Cerebellar nuclear complex (tissue), 1 donor: Measurements from ENCODE around the gene SYCP2L.
"Not testable (repeated sequence)": the region's sequence is repeated elsewhere in the genome, so short reads cannot be mapped to it uniquely, and the experiment has no call there.

Source experiments
- DNase-seq, 2 experiments: peaks; one replicate each; lab custom pipeline; 2025; lab: John Stamatoyannopoulos, UW

Gene SYCP2L

GRCh38 chr6:10880366-10880765, 6.5 kb upstream of the SYCP2L start:
- no peak for DNase-seq

- DNase-seq, result not testable (repeated sequence)
Observed at GRCh38 chr6:10882253-10882630, 4.6 kb upstream of the SYCP2L start.

- no peak for DNase-seq
Observed at GRCh38 chr6:10882657-10883171, 4.1 kb upstream of the SYCP2L start.

DNA sequence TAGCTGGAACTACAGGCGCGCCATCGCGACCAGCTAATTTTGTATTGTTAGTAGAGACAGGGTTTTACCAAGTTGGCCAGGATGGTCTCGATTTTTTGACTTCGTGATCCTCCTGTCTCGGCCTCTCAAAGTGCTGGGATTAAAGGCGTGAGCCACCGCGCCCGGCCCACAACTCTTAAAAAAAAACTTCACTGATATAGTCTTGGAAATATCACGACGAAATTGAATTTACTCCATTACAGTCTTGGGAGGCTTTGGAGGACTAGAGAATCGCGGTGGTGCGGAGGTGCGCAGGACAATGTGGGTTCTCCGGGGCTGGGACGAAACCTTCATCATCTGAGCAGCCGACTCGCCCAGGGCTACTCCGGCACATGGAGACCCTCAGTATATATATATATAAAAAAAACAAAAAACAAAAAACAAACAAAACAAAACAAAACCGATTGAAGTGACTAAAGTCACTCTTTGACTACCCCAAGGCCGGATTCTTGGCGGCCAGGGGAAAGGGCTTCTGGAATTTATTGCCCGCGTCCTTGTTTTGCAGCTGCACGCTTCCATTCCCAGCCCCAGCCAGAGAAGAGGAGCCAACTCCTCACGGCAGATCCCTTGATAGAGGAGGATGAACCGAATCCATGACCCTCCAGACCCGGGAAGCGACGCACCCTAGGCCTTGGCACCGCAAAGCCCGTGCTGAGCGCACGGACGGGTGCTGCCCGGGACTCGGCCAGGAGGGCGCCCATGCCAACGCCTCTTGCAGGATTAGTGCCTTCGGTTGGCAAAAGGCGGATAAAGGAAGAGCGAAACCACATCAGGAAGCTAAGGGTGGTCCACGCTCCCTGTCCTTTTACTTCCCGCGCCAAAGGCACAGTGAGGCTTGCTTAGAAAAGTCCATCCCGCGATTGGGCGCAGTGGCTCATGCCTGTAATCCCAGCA, 3.3 kb upstream of the SYCP2L start:
- no peak for DNase-seq

- DNase-seq, result no peak
Observed at GRCh38 chr6:10884245-10884972, 2.4 kb upstream of the SYCP2L start.

GRCh38 chr6:10886365-10886690, 524 bp upstream of the SYCP2L start:
- DNase-seq, result not testable (repeated sequence)

DNA sequence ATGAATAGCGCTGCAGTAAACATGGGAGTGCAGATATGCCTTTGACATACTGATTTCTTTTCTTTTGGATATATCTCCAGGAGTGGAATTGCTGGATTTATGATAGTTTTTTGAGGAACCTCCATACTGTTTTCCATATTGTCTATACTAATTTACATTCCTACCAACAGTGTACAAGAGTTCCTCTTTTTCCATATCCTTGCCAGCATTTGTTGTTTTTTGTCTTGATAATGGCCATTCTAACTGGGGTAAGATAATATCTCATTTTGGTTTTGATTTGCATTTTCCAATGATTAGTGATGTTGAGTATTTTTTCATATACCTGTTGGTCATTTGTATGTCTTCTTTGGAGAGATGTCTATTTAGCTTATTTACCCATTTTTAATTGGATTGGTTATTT, 3.3 kb downstream of the SYCP2L start:
- no peak for DNase-seq

DNA sequence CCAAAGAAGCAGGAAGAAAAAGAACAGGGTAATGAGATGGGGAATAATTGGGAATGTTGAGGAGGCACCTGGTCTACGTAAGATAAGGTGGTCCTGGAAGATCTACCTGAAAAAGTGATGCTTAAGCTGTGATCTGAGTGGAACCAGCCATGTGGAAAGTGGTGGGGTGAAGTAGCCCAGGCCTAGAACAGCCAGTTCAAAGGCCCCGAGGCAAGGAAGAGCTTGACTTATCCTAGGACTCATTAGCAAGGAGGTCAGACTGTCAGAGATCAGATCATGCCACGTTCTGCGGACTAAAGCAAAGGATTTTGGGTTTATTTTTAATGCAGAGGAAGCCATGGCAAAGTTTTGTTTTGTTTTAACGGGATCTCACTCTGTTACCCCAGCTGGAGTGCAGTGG, 5.1 kb downstream of the SYCP2L start:
- no peak for DNase-seq

DNA sequence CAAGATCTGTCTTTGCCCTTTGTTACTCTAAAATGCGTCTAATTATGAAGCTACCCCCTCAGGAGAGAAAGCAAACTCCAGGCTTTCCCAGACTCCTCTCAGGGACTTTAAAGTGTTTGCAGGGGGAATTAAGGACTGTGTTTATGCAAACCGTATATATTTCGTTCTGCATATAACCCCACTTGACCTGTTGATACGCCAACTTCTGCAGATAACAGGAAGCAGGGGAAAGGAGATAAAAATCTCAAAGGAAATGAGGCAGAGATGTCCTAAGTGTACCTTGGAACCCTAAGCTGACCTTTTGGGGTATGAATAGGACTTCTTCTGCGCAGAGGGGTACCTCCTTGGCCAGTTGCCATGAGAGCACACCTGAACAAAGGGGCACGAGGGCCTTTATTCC, 8.1 kb downstream of the SYCP2L start:
- no peak for DNase-seq

DNA sequence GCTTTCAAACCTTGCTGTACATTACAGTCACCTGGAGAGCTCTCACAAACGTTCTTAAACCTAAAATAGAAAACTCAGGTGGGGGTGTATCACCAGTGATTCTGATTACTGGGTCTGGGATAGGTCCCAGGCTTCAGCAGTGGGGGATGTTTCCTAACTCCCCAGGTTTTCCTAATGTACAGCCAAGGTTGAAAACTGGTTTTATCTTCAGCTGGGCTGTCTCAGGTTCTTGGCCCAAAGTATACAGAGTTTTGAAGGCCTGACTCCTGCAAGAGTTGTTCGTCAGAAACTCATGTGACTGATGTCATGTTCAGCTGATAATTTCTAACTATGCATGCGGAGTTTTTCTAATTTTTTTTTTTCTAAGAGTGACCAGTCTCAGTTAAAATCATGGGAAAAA, 9.8 kb downstream of the SYCP2L start:
- no peak for DNase-seq

DNA sequence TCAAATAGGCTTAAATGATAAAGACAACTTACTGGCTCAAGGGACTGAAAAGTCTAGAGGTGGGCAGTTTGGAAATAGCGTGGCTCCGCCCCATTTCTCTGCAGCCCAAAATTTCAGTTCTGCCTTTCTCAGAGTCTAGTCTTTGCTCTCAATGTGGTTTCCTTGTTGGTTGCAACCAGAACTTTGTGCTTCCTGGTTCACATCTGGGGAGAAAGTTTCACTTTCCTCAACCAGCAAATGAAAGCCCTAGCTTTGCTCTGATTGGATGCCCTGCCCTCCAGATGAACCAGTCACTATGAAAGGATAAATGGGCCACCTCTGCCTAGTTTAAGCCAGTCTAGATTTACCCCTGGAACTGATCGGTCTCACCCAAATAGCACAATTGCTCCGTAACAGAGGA, 14.9 kb downstream of the SYCP2L start:
- DNase-seq, result no peak

- DNase-seq, result no peak
Observed at GRCh38 chr6:10904015-10904414, 17.2 kb downstream of the SYCP2L start.

GRCh38 chr6:10908228-10908627, 21.4 kb downstream of the SYCP2L start:
- DNase-seq, result no peak

- not testable (repeated sequence) for DNase-seq
Observed at GRCh38 chr6:10919520-10919919, 32.7 kb downstream of the SYCP2L start.

DNA sequence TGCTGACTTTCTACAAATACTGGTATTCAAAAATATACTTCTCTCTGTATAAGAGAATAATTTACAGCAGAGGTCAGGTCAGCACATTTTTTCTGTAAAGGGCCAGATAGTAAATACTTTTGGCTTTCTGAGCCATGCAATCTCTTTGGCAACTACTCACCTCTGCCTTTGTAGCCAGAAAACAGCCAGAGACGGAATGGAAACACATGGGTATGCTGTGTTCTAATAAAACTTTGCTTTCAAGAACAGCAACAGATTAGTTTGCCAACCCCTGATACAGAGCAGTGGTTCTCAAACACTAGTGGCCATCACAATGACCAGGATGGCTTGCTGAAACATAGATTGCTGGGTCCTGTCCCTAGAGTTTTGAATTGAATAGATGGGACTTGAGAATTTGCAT, 46.3 kb downstream of the SYCP2L start:
- DNase-seq, result no peak

DNA sequence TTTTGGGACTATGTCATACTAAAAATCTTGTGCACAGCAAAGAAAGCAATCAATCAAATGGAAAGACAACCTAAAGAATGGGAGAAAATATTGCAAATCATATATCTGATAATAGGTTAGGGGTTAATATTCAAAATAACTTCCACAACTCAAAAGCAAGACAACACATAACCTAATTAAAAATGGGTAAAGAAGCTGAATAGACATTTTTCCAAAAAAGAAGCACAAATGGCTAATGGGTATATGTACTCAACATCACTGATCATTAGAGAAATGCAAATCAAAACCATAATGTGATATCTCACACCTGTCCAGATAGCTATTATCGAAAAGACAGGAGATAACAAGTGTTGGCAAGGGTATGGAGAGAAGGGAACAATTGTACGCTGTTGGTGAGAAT, 53.0 kb downstream of the SYCP2L start:
- no peak for DNase-seq

- DNase-seq, result no peak
Observed at GRCh38 chr6:10945845-10946244, 59.0 kb downstream of the SYCP2L start.

- no peak for DNase-seq
Observed at GRCh38 chr6:10947966-10948365, 61.1 kb downstream of the SYCP2L start.

DNA sequence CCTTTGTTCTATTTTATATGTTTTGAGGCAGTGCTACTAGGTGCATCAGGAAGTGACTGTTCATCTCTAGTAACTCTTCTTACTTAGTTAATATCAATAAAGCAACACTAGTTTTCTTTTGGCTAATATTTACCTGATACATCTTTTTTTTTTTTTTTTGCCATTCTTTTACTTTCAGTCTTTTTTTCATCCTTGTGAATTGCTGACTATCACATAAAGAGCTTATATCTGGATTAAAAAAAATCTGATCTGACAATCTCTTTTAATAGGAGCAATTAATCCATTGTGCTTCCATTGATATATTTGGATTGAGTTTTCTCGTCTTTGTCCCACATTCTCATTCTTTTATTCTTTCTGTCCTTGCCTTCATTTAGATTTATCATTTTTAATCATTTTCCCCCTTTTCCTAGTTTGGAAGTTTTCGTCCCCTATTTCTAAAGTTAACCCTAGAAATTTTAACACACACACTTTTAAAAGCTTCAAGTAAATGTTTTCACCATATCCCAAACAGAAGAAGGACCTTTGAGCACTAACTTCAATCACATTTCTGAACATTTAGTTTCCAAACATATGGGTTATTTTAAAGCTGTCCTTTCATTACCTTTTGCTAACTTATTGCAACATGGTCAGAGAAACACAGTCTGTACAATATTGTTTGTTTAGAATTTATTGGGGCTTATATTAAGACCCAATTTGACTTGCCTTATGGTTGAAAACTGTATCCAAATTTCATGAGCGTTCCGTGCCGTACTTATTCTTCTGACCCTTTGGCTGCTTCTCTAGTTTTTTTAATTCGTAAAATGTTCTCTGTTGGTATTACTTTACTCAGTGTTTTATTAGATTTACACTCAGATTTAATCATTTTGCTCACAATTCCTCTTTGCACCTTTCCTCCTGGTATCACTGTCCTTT, 63.0 kb downstream of the SYCP2L start:
- DNase-seq, result no peak

DNA sequence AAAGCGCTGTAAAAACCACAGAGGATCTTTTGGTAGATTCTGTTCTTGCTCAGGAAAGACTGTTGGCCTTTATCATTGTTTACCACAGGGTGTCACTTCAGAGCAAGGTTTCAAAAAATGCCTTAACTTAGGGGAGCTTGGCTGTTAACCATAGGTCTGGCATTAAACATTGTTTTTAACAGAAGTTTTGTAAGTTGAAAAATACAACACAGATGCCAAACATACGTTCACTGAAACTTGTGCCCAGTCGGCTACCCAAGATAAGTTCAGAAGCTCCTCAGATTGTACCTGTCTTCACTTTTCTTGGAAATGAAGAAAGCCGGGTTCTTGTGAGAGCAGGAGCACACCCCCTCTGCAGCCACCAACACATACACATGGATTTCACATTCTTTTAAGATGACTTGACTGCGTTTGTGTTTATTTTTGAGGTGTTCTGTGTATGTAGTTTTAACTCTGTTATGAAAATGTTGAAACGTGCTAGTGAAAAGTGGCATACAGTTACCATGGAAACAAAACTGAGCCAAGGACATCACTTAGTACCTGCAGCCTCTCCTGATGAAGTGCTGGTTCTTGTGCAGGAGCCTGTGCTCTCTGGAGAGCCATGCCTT, 64.9 kb downstream of the SYCP2L start:
- DNase-seq, result no peak

DNA sequence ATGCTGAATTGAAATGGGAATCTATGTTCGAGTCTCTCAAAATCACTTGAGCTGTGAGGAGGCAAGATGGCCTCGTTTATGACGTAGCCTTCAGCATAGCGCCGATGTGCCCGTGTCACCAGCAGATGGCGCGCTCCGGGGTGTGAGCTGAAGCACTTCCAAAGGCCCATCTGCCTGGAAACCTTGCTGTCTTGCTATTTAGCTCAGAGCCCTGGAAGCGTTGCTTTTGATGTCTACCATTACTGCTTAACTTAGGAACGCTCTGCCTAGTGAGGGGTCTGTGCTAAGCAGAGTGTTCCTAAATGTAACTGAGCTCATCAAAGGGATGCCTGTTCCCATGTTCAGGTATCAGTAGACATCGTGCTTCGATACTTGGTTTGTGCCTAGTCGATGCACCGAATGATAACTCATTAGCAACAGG, 67.7 kb downstream of the SYCP2L start:
- no peak for DNase-seq

- no peak for DNase-seq
Observed at GRCh38 chr6:10956776-10957175, 69.9 kb downstream of the SYCP2L start.
